ENCODE measurements around the gene RIPOR1. TPM values are rescaled to one million over a fixed set of nuclear protein-coding genes. Genes with fewer than 3 reads are reported as not detected.

Gene RIPOR1
- total RNA-seq, 3 donors from 2014 or later, result 17.9 to 26.2 (median 18.0) TPM

GRCh38 chr16:67540756-67541155 is 12.1 kb downstream of the RIPOR1 start:
- no peaks in the 10 kb centered on the region for H3K9me3 Mint-ChIP-seq
- peaks cover 35% of the 10 kb centered on the region for H3K4me1 Mint-ChIP-seq (ENCODE audit: low read depth)
- no peaks in the 10 kb centered on the region for H3K27me3 Mint-ChIP-seq (ENCODE audit: low read depth)
- H3K4me3 Mint-ChIP-seq, result peak overlapping the region; percentile 33
- ATAC-seq (no peak), DNase-seq (no peak)
- H3K36me3 Mint-ChIP-seq (ENCODE audit: insufficient read depth), result peaks cover 5% of the 10 kb centered on the region

GRCh38 chr16:67541391-67542263 is 13.0 kb downstream of the RIPOR1 start:
- Mint-ChIP-seq H3K4me3 (no peak overlapping the region), H3K27me3 (ENCODE audit: low read depth) (no peaks in the 10 kb centered on the region), H3K4me1 (ENCODE audit: low read depth) (peaks cover 33% of the 10 kb centered on the region), H3K36me3 (ENCODE audit: insufficient read depth) (peaks cover 5% of the 10 kb centered on the region), H3K9me3 (no peaks in the 10 kb centered on the region)
- DNase-seq (no peak), ATAC-seq (no peak)

GRCh38 chr16:67542464-67542863 is 13.8 kb downstream of the RIPOR1 start:
- Mint-ChIP-seq H3K4me3 (no peak overlapping the region), H3K36me3 (ENCODE audit: insufficient read depth) (peaks cover 5% of the 10 kb centered on the region), H3K27me3 (ENCODE audit: low read depth) (no peaks in the 10 kb centered on the region), H3K9me3 (no peaks in the 10 kb centered on the region), H3K4me1 (ENCODE audit: low read depth) (peaks cover 39% of the 10 kb centered on the region)
- DNase-seq (peak; percentile 52), ATAC-seq (peak; percentile 66)

GRCh38 chr16:67543036-67543435 is 14.4 kb downstream of the RIPOR1 start:
- Mint-ChIP-seq H3K27me3 (ENCODE audit: low read depth) (no peaks in the 10 kb centered on the region), H3K4me3 (no peak overlapping the region)

GRCh38 chr16:67543582-67543981 is 15.0 kb downstream of the RIPOR1 start:
- DNase-seq, result no peak
- Mint-ChIP-seq H3K36me3 (ENCODE audit: insufficient read depth) (peaks cover 5% of the 10 kb centered on the region), H3K4me3 (no peak overlapping the region), H3K27me3 (ENCODE audit: low read depth) (no peaks in the 10 kb centered on the region), H3K4me1 (ENCODE audit: low read depth) (peaks cover 51% of the 10 kb centered on the region), H3K9me3 (no peaks in the 10 kb centered on the region)
- no peak for ATAC-seq

More at GRCh38 chr16:67543036-67543435, 14.4 kb downstream of the RIPOR1 start:
- DNase-seq (no peak), ATAC-seq (no peak)
- Mint-ChIP-seq H3K36me3 (ENCODE audit: insufficient read depth) (peaks cover 5% of the 10 kb centered on the region), H3K9me3 (no peaks in the 10 kb centered on the region), H3K4me1 (ENCODE audit: low read depth) (peaks cover 45% of the 10 kb centered on the region)

- peaks cover 5% of the 10 kb centered on the region for H3K36me3 Mint-ChIP-seq (ENCODE audit: insufficient read depth)
- no peak for DNase-seq
- H3K27me3 Mint-ChIP-seq (ENCODE audit: low read depth), result no peaks in the 10 kb centered on the region
- no peak for ATAC-seq
- H3K4me3 Mint-ChIP-seq, result no peak overlapping the region
- H3K9me3 Mint-ChIP-seq, result no peaks in the 10 kb centered on the region
- H3K4me1 Mint-ChIP-seq (ENCODE audit: low read depth), result peaks cover 49% of the 10 kb centered on the region
Observed at GRCh38 chr16:67544329-67544841, 15.8 kb downstream of the RIPOR1 start.

GRCh38 chr16:67544844-67545664 is 16.4 kb downstream of the RIPOR1 start:
- Mint-ChIP-seq H3K4me3 (no peak overlapping the region), H3K27me3 (ENCODE audit: low read depth) (no peaks in the 10 kb centered on the region), H3K36me3 (ENCODE audit: insufficient read depth) (peaks cover 5% of the 10 kb centered on the region), H3K4me1 (ENCODE audit: low read depth) (peaks cover 52% of the 10 kb centered on the region), H3K9me3 (no peaks in the 10 kb centered on the region)
- no peak for DNase-seq
- no peak for ATAC-seq

GRCh38 chr16:67545665-67546024 is 17.0 kb downstream of the RIPOR1 start:
- ATAC-seq (no peak), DNase-seq (no peak)
- Mint-ChIP-seq H3K4me1 (ENCODE audit: low read depth) (peaks cover 49% of the 10 kb centered on the region), H3K36me3 (ENCODE audit: insufficient read depth) (peaks cover 2% of the 10 kb centered on the region), H3K9me3 (no peaks in the 10 kb centered on the region), H3K4me3 (no peak overlapping the region), H3K27me3 (ENCODE audit: low read depth) (no peaks in the 10 kb centered on the region)

GRCh38 chr16:67546091-67546501 is 17.5 kb downstream of the RIPOR1 start:
- Mint-ChIP-seq H3K9me3 (no peaks in the 10 kb centered on the region), H3K27me3 (ENCODE audit: low read depth) (no peaks in the 10 kb centered on the region), H3K4me1 (ENCODE audit: low read depth) (peaks cover 47% of the 10 kb centered on the region), H3K36me3 (ENCODE audit: insufficient read depth) (no peaks in the 10 kb centered on the region), H3K4me3 (no peak overlapping the region)
- ATAC-seq (no peak), DNase-seq (no peak)

- Mint-ChIP-seq H3K36me3 (ENCODE audit: insufficient read depth) (no peaks in the 10 kb centered on the region), H3K9me3 (no peaks in the 10 kb centered on the region), H3K27me3 (ENCODE audit: low read depth) (no peaks in the 10 kb centered on the region), H3K4me1 (ENCODE audit: low read depth) (peaks cover 46% of the 10 kb centered on the region), H3K4me3 (peak overlapping the region; percentile 56)
- ATAC-seq, result peak; percentile 65 to 69
- peak; percentile 75 for DNase-seq
Observed at GRCh38 chr16:67546761-67547422, 18.3 kb downstream of the RIPOR1 start.

- ATAC-seq, result peak; percentile 24 to 33
- Mint-ChIP-seq H3K4me3 (peak overlapping the region; percentile 56), H3K27me3 (ENCODE audit: low read depth) (no peaks in the 10 kb centered on the region), H3K4me1 (ENCODE audit: low read depth) (peaks cover 47% of the 10 kb centered on the region), H3K36me3 (ENCODE audit: insufficient read depth) (no peaks in the 10 kb centered on the region), H3K9me3 (no peaks in the 10 kb centered on the region)
- DNase-seq, result no peak
Observed at GRCh38 chr16:67547423-67548264, 19.0 kb downstream of the RIPOR1 start.

- DNase-seq (no peak), ATAC-seq (peak in 1 of 2 donors; percentile 10)
- peaks cover 48% of the 10 kb centered on the region for H3K4me1 Mint-ChIP-seq (ENCODE audit: low read depth)
- H3K4me3 Mint-ChIP-seq, result peak overlapping the region; percentile 19
- H3K27me3 Mint-ChIP-seq (ENCODE audit: low read depth), result no peaks in the 10 kb centered on the region
- H3K36me3 Mint-ChIP-seq (ENCODE audit: insufficient read depth), result no peaks in the 10 kb centered on the region
- no peaks in the 10 kb centered on the region for H3K9me3 Mint-ChIP-seq
Observed at GRCh38 chr16:67548265-67549126, 19.9 kb downstream of the RIPOR1 start.

GRCh38 chr16:67549240-67549639 is 20.6 kb downstream of the RIPOR1 start:
- no peaks in the 10 kb centered on the region for H3K36me3 Mint-ChIP-seq (ENCODE audit: insufficient read depth)
- no peak overlapping the region for H3K4me3 Mint-ChIP-seq
- ATAC-seq (no peak), DNase-seq (no peak)
- no peaks in the 10 kb centered on the region for H3K27me3 Mint-ChIP-seq (ENCODE audit: low read depth)
- no peaks in the 10 kb centered on the region for H3K9me3 Mint-ChIP-seq
- H3K4me1 Mint-ChIP-seq (ENCODE audit: low read depth), result peaks cover 51% of the 10 kb centered on the region

Data from activated T-cell treated with anti-CD3 and anti-CD28 coated beads, Interleukin-2, amount 50 U/mL, for 4 hours (primary cell).